H1 (cell line): Measurements from ENCODE around the gene NPHP4. TPM values are rescaled to one million over a fixed set of nuclear protein-coding genes. Genes with fewer than 3 reads are reported as not detected.

ENCODE experiments used
- CHD7 ChIP-seq: fragments of 300-600 bp; sonication (generic); IDR thresholded peaks from 2 replicates; pipeline ENCODE4 v1.7.1; 2012; ENCODE audit warnings: low read length, moderate library complexity, mild to moderate bottlenecking, inconsistent platforms; ENCODE audit not compliant: insufficient replicate concordance
- MAX ChIP-seq: IDR thresholded peaks from 2 replicates; pipeline ENCODE4 v1.6.1; 2012; ENCODE audit warnings: inconsistent platforms
- polyA plus RNA-seq, 7 experiments: library from polyadenylated mRNA; depleted of rRNA in 3 of 7; stranded (reverse) in 5 of 7; unstranded in 2 of 7; fragments of >200 nt in 5 of 7; fragments of 200-250 nt in 2 of 7; gene quantifications; 1 replicate in 5 of 7; 2 replicates in 1 of 7; 4 replicates in 1 of 7; pipeline versions ENCODE4 v1.2.1 to v1.2.3, GENCODE V29; 2011 to 2013; ENCODE audit warnings: missing spikeins in 2 of 7, mixed read lengths in 2 of 7
- total RNA-seq: library from RNA; stranded (reverse); fragmentation: NEBNext Ultra II Directional; extraction: Animal tissue kit (Norgen Biotek cat#: 25700); gene quantifications from 2 replicates; pipeline ENCODE4 v1.2.1, GENCODE V29; 2021

NPHP4 gene
- total and polyA plus RNA-seq, 2 of the 8 experiments (the other 6 are each of a cell fraction or from before 2014, with no cell fraction given) = 5.8 to 14.0 TPM

- TF ChIP-seq CHD7 = no peak
- TF ChIP-seq MAX = no peak
Observed at GRCh38 chr1:5913876-5914275, 78.3 kb downstream of the NPHP4 start (continued).
